Measurements from ENCODE around the gene GLA.

GLA gene

DNA sequence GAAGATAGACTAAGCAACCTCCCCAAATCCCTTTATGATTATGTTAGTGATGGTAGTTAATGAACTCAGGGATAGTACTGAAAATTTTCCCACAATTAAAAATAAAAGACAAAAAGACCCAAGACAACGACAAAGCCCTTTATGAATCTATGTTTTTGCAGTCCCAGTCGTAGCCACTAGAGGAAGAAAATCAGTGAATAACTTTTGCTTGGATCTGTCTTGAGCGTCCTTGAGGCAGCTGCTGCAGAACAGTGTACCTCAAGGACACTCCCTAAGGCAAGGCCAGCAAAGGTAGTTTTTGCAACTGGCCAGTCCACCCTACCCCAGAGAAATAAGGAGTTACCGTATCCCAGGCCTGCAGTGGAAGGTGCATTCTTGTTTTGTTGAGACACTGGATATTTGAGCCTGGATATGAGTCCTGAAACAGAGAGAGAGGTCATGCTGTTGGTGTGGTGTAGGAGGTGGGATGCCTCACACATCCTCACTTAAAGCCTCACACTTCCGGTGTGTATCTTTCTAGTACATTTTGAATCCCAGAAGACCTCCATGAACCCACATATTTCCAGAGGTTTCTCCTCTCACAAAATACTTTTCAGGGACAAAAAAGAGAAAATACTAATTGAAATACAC, 50.4 kb downstream of the GLA start:
- ATAC-seq: no peak
- DNase-seq: no peak

DNA sequence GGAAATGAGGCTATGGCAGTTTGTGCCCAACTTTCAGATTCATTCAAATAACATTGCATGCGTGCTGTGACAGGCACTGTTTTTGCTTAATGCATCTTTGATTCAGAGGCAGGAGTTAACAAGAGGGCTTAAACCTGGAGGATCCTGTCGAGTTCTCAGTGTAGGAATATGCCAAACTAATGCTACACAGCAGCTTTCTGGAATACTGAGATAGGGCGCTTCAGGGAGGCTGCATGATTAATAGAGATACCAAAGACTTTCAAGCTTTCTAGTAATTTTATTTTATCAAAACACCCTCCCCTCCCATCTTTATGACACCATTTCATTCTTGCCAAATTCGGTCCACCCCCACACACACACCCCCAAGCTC, 58.5 kb downstream of the GLA start:
- ATAC-seq (no peak), DNase-seq (no peak)

DNA sequence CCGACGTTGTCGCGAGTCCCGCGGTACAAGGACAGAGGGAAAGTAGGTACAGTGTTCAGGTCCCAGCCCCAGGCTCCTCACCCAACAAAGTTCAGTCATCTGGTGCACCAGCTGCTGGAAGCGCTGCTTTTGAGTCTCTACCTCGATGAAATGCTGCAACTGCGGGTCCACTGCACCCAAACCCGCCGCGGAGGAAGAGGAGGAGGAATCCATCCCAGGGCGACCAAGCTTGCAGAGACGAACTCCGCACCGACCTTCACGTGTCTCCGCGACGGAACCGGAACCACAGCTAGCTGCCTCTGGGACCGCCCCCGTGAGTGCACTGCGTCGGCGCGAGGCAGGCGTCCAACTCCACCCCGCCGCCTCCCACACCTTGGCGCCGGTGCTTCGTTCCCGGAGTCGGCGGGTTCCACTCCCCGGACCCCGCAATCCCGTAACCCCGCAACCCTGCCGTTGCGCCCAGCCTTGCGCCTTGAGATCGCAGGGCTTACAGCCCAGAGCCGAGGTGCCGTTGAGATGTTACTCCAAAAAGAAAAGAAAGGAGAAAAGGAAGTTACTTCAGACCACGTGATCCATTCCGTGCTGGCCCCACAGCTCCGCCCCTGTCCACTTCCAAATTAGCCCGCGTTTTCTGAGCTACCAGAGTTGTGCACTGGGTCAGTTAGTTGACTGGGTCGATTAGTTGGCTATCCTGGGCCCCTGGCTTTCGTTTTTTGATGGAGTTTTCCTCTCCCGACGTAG, 59.1 kb downstream of the GLA start, which contains the start of gene TIMM8A:
Gene TIMM8A (minus strand): TSS at position 291 of the 741 bp plus-strand sequence. CDS start 78 bp downstream, at position 213.
- ATAC-seq (peak; percentile 98), DNase-seq (peak; percentile 79)

DNA sequence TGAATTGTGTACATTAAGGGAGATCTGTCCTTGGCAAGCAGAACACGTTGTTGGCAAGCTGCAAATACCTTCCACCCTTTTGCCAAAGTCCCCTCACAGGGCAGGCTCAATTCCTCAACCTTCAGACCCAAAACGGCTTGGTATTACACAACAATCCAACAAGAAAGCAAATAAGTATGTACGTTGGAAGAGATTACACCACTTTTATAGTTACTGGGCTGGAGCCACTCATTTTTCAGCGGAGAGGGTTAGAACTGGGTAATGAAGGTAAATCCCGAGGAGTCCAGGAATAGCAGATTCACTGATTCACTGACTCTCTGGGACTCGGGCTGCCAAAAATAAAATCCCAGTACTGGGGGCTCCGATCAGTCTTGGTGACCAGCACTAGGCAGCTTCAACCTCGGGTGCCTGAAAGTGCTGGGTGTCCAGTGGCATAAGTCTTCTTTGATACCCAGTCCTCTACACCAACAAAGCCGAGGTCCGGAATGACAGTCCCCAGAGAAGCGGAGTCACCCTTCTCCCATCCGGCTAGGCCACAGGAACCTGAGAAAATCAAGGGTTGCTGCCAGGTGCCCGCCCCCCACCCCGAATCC, 59.8 kb downstream of the GLA start:
- DNase-seq (no peak), ATAC-seq (no peak)
